ENCODE results near the gene NRXN3. TPM values are rescaled to one million over a fixed set of nuclear protein-coding genes. Genes with fewer than 3 reads are reported as not detected.

The NRXN3 gene
- total RNA-seq, 4 donors from 2014 or later: 4.1 to 11.9 (median 5.8) TPM

DNA sequence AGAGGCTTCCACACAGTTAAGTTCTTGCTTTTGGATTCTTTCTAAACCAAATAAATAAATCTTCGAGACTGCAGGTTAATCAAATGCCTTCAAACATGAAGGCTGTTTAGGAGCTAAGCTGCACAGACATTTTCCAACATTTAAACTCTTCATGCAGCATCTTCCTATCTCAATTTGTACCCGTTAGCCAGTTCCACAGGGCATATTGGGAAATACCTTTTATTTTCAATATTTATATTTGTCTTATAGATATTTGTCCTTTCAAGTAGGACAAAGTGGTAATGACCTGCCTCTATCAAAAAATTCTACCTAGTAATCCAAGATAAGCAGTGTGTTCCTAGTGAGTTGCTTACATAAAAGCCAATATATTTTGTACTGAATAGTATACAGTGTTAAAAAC is 1667.5 kb downstream of the NRXN3 start:
- Histone ChIP-seq H3K4me1 (no peaks in the 10 kb centered on the region), H3K4me3 (no peak overlapping the region), H3K27ac (no peak overlapping the region), H3K36me3 (no peaks in the 10 kb centered on the region), H3K27me3 (no peaks in the 10 kb centered on the region), H3K9me3 (no peaks in the 10 kb centered on the region)
- DNase-seq: no peak
- 66 to 74% methylated on average over 2 of the region's 2 CpGs for WGBS, 2 donors (ENCODE audit: low coverage in 1 of 2)
- intact Hi-C loops (cut with DNase I; ENCODE audit: low total_unique reads): no loop called here
- TF ChIP-seq POLR2AphosphoS5 (IDR thresholded peaks at IDR 0.05) (no peak), POLR2A (IDR thresholded peaks at IDR 0.05) (no peak), EP300 (IDR thresholded peaks at IDR 0.05; ENCODE audit: low read depth) (no peak)
- TF ChIP-seq, protein P1, sequence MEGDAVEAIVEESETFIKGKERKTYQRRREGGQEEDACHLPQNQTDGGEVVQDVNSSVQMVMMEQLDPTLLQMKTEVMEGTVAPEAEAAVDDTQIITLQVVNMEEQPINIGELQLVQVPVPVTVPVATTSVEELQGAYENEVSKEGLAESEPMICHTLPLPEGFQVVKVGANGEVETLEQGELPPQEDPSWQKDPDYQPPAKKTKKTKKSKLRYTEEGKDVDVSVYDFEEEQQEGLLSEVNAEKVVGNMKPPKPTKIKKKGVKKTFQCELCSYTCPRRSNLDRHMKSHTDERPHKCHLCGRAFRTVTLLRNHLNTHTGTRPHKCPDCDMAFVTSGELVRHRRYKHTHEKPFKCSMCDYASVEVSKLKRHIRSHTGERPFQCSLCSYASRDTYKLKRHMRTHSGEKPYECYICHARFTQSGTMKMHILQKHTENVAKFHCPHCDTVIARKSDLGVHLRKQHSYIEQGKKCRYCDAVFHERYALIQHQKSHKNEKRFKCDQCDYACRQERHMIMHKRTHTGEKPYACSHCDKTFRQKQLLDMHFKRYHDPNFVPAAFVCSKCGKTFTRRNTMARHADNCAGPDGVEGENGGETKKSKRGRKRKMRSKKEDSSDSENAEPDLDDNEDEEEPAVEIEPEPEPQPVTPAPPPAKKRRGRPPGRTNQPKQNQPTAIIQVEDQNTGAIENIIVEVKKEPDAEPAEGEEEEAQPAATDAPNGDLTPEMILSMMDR (IDR thresholded peaks at IDR 0.05): no peak
- in situ Hi-C loops (cut with MboI; ENCODE audit: low pct_ligation_motif_present in 1 of 4, low pct_unique_long_range_greater_than_20kb in 1 of 4, low sequenced_read_pairs in 3 of 4): no loop called here

DNA sequence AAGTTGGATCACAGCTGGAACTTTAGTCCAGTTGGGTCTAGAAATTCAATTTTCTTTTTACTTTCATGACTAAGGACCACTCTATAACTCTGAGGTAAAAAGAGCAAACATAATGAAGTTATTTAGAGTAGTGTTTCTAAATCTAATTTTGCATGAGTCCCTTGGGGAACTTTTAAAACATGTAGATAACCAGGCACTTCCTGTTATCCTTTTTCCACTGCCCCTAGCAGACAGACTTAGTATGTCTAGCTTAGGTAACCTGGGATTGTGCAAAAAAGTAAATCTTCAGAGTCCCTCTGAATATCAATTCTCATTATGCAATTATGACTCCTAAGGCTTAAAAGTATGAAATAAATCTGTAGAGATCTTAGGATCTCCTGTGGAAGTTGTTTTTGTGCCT is 1669.9 kb downstream of the NRXN3 start:
- Histone ChIP-seq H3K27ac (no peak overlapping the region), H3K9me3 (no peaks in the 10 kb centered on the region), H3K4me3 (no peak overlapping the region), H3K27me3 (no peaks in the 10 kb centered on the region), H3K4me1 (no peaks in the 10 kb centered on the region), H3K36me3 (no peaks in the 10 kb centered on the region)
- intact Hi-C loops (cut with DNase I; ENCODE audit: low total_unique reads): no loop called here
- in situ Hi-C loops (cut with MboI; ENCODE audit: low pct_ligation_motif_present in 1 of 4, low pct_unique_long_range_greater_than_20kb in 1 of 4, low sequenced_read_pairs in 3 of 4): no loop called here
- no peak for DNase-seq
- TF ChIP-seq, protein P1 (IDR thresholded peaks at IDR 0.05): no peak
- TF ChIP-seq POLR2A (IDR thresholded peaks at IDR 0.05) (no peak), EP300 (IDR thresholded peaks at IDR 0.05; ENCODE audit: low read depth) (no peak)

DNA sequence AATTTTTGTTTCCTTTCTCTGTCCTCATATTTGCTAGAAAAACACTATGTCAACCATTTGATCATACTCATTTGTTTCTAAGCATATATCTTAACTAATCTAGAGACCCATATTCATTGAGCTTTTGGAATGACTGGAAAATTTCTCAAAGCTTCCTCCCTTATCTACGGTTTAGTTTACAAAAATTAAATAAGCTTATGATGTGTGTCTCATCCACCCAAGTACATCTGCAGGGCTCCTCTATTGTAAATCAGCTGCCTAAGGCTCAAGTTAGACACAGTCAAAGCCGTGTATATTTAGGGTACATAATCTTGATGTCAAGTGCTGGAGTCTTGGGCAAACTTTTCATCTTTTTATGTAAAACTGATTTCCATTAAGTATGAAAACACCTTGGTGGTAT is 1670.7 kb downstream of the NRXN3 start:
- intact Hi-C loops (cut with DNase I; ENCODE audit: low total_unique reads) (no loop called here), in situ Hi-C loops (cut with MboI; ENCODE audit: low pct_ligation_motif_present in 1 of 4, low pct_unique_long_range_greater_than_20kb in 1 of 4, low sequenced_read_pairs in 3 of 4) (no loop called here)
- Histone ChIP-seq H3K4me1 (no peaks in the 10 kb centered on the region), H3K36me3 (no peaks in the 10 kb centered on the region), H3K27ac (no peak overlapping the region), H3K4me3 (no peak overlapping the region), H3K27me3 (no peaks in the 10 kb centered on the region), H3K9me3 (no peaks in the 10 kb centered on the region)
- TF ChIP-seq POLR2A (IDR thresholded peaks at IDR 0.05): no peak
- TF ChIP-seq, protein P1 (IDR thresholded peaks at IDR 0.05): no peak
- TF ChIP-seq EP300 (IDR thresholded peaks at IDR 0.05; ENCODE audit: low read depth): no peak
- TF ChIP-seq POLR2AphosphoS5 (IDR thresholded peaks at IDR 0.05): no peak
- WGBS, 2 donors (ENCODE audit: low coverage in 1 of 2): 32 to 36% methylated on average over 2 of the region's 2 CpGs
- DNase-seq: no peak

DNA sequence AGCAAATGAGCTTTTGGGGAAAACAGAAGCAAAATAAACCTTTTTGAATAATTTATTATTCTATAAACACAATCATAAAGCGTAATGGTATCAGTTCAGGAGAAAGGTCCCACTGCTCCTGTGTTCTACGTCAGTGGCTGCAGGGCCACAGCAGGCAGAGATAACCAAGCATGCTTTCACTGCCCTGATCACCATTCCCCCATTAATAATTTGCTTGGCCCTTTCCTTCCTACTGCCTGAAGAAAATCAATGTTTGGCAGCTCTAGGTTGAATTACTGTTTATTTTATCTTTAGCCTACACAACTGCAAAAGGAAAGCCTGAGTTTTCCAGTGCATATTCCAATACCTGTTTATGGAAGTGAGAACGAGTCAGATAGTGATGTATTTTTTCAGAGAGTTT is 1671.3 kb downstream of the NRXN3 start:
- Histone ChIP-seq H3K36me3 (no peaks in the 10 kb centered on the region), H3K27me3 (no peaks in the 10 kb centered on the region), H3K27ac (no peak overlapping the region), H3K4me3 (no peak overlapping the region), H3K4me1 (no peaks in the 10 kb centered on the region), H3K9me3 (no peaks in the 10 kb centered on the region)
- no peak for DNase-seq
- TF ChIP-seq POLR2AphosphoS5 (IDR thresholded peaks at IDR 0.05) (no peak), POLR2A (IDR thresholded peaks at IDR 0.05) (no peak), EP300 (IDR thresholded peaks at IDR 0.05; ENCODE audit: low read depth) (no peak)
- TF ChIP-seq, protein P1 (IDR thresholded peaks at IDR 0.05): no peak
- intact Hi-C loops (cut with DNase I; ENCODE audit: low total_unique reads): no loop called here
- whole genome bisulfite sequencing, 2 donors (ENCODE audit: low coverage in 1 of 2): 69 to 71% methylated on average over 3 of the region's 3 CpGs
- in situ Hi-C loops (cut with MboI; ENCODE audit: low pct_ligation_motif_present in 1 of 4, low pct_unique_long_range_greater_than_20kb in 1 of 4, low sequenced_read_pairs in 3 of 4): no loop called here
